ENCODE measurements around the gene EPN1.

DNA sequence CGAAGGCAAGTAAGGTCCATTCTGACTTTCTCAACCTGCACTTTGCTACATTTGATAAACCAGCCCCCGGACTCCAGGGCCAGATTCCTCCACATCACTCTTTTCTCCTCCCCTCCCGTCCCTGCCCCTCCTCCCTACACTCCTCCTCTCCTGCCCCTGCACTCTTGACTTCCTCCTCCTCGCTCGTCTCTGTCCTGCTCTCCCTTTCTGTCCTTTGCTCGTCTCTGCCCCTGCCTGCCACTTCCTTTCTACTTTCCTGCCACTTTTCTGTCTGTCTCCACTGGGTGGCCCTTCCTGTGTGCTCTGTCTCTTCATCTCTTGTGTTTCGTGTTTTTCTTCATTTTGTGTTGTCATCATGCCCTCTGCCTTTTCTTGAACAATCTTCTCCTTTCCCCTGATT is 13.2 kb upstream of the EPN1 start:
- TF ChIP-seq CTCF (IDR thresholded peaks at IDR 0.05) (no peak), POLR2A (IDR thresholded peaks at IDR 0.05) (no peak)
